Heart right ventricle (tissue), 16 donors: Measurements from ENCODE around the gene FANCG. TPM values are rescaled to one million over a fixed set of nuclear protein-coding genes. Genes with fewer than 3 reads are reported as not detected.

Experiments used
- ATAC-seq, 8 donors: fragments of 200-7000 bp; cut with Tn5 transposase; one replicate each; pipeline ENCODE4 v1.9.1; 2020; ENCODE audit warnings: mild to moderate bottlenecking in 8 of 8, moderate library complexity in 8 of 8, moderate number of reproducible peaks in 1 of 8
- DNase-seq, 2 donors: peaks; one replicate each; pipeline ENCODE4 v3.0.0-alpha.2; 2020
- H3K27ac ChIP-seq, 10 donors: fragments of 200-600 bp; sonication (generic) in 2 of 10; one replicate each; pipeline versions ENCODE4 v1.5.0 to v1.8.0; 2020 to 2022; ENCODE audit warnings: mild to moderate bottlenecking in 3 of 10
- H3K27me3 ChIP-seq, 7 donors: fragments of 200-600 bp; one replicate each; pipeline ENCODE4 v1.8.0; 2021 to 2022; ENCODE audit warnings: mild to moderate bottlenecking in 2 of 7
- H3K36me3 ChIP-seq, 9 donors: fragments of 200-600 bp; sonication (generic) in 1 of 9; one replicate each; pipeline versions ENCODE4 v1.5.0 to v1.8.0; 2020 to 2022; ENCODE audit warnings: mild to moderate bottlenecking in 2 of 9
- H3K4me1 ChIP-seq, 9 donors: fragments of 200-600 bp; sonication (generic) in 1 of 9; one replicate each; pipeline versions ENCODE4 v1.5.0 to v1.8.0; 2020 to 2022; ENCODE audit warnings: mild to moderate bottlenecking in 4 of 9
- H3K4me3 ChIP-seq, 10 donors: fragments of 200-600 bp; sonication (generic) in 2 of 10; one replicate each; pipeline versions ENCODE4 v1.5.0 to v1.8.0; 2020 to 2022; ENCODE audit warnings: mild to moderate bottlenecking in 7 of 10, moderate library complexity in 2 of 10
- H3K9me3 ChIP-seq, 11 donors: fragments of 200-600 bp in 10 of 11; sonication (generic) in 2 of 11; one replicate each; pipeline versions ENCODE4 v1.5.0 to v1.8.0; 2013 to 2022; ENCODE audit warnings: mild to moderate bottlenecking in 2 of 11, control low read depth in 1 of 11, moderate library complexity in 1 of 11
- WGBS, 2 donors: extraction: QIAGEN DNeasy Blood & Tissue Kit; methylation state at CpG; one replicate each; pipeline ENCODE4 v1.1.7; 2013; ENCODE audit warnings: inconsistent platforms in 1 of 2; 5-methylcytosine and 5-hydroxymethylcytosine counted together
- intact Hi-C, 10 donors: fragments of 100-400 bp; cut with DNase I; formaldehyde crosslinking; loops; one replicate each; pipeline versions ENCODE4 v1.11.1 to v1.14.2; 2022
- polyA plus RNA-seq, 2 donors: library from polyadenylated mRNA; stranded (reverse); fragments of 200-250 nt; gene quantifications; one replicate each; pipeline ENCODE4 v1.2.3, GENCODE V29; 2013
- total RNA-seq, 10 donors: library from RNA; stranded (reverse); fragmentation: NEBNext Ultra II Directional in 3 of 10; extraction: Animal tissue kit (Norgen Biotek cat#: 25700) in 3 of 10; gene quantifications; one replicate each; pipeline versions ENCODE4 v1.2.1 to v1.2.4, GENCODE V29; 2021 to 2023
- TF ChIP-seq, protein P1 (sequence below), 9 donors: fragments of 200-600 bp; sonication (generic) in 2 of 9; IDR thresholded peaks; one replicate each; pipeline versions ENCODE4 v1.5.0 to v1.8.0; 2021 to 2022; ENCODE audit warnings: antibody characterized with exemption in 9 of 9, mild to moderate bottlenecking in 5 of 9, moderate library complexity in 1 of 9
- donor health status: Arrhythmogenic right ventricular cardiomyopathy.
- donor health status: ischemic (EF 13 %, LVEDD 7.1; RV severe dilation, severe dysfunction).
- donor health status: healthy with polysubstance abuse.
- donor health status: DM: no; HTN: yes; CAD: no.
- donor health status: DM: no; HTN: no; CAD: no.
- donor health status: ischemic (EF 25% LVEDD 6.9; RV normal size, moderate dysfunction).
- donor health status: ischemic (EF 25% LVEDD 5.7; RV mildly dilated, moderate dysfunction).
- donor health status: healthy.
- donor health status: DM: yes; HTN: yes; CAD: no.
- donor health status: Ischemic cardiomyopathy.
- donor health status: ischemic (EF 35%, LVEDD 5.7; RV mildly dilated, moderate dysfunction).
- donor health status: nonischemic (EF 11% LVEDD 7.7; RV severe dilation, severe dysfunction).
- donor health status: DM: yes; HTN: yes; CAD: no.
- donor health status: PGD.
- donor health status: ischemic (EF 29% LVEDD 5.4; RV normal size, mild dysfunction).
- donor health status: nonischemic (EF 23%, LVEDD 6.1; RV moderate dilation, normal function).

FANCG gene
- total and polyA plus RNA-seq, 12 donors, result 2.6 to 9.8 (median 4.5) TPM

DNA sequence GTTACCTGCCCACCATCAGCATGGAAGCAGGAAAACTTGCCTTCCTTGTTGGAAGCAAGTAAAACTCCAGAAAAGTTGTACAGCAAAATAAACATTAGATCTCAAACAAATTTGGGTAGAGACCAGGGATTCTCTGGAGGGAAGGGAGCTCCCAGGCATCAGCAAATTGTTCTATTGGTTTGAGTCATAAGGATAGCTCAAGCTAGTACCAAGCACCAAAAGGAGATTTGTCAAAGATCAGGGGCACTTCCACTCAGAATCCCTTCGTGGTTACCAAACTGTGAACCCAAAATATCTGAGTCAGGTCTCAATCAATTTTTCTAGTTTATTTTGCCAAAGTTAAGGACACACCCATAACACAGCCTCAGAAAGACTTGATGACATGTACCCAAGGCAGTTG is 52.4 kb downstream of the FANCG start:
- no peaks in the 10 kb centered on the region for H3K27me3 ChIP-seq
- no peak overlapping the region for H3K4me3 ChIP-seq
- TF ChIP-seq, protein P1, sequence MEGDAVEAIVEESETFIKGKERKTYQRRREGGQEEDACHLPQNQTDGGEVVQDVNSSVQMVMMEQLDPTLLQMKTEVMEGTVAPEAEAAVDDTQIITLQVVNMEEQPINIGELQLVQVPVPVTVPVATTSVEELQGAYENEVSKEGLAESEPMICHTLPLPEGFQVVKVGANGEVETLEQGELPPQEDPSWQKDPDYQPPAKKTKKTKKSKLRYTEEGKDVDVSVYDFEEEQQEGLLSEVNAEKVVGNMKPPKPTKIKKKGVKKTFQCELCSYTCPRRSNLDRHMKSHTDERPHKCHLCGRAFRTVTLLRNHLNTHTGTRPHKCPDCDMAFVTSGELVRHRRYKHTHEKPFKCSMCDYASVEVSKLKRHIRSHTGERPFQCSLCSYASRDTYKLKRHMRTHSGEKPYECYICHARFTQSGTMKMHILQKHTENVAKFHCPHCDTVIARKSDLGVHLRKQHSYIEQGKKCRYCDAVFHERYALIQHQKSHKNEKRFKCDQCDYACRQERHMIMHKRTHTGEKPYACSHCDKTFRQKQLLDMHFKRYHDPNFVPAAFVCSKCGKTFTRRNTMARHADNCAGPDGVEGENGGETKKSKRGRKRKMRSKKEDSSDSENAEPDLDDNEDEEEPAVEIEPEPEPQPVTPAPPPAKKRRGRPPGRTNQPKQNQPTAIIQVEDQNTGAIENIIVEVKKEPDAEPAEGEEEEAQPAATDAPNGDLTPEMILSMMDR (IDR thresholded peaks at IDR 0.05), result no peak
- 73 to 80% methylated on average over 1 of the region's 1 CpG for WGBS, 2 donors
- DNase-seq (no peak), ATAC-seq (no peak)
- peak overlapping the region in 1 of 10 donors; percentile 59 for H3K27ac ChIP-seq
- no peaks in the 10 kb centered on the region for H3K9me3 ChIP-seq
- peaks cover 0 to 32% (median 0%) of the 10 kb centered on the region in 9 donors for H3K36me3 ChIP-seq
- intact Hi-C loops, result no loop called here
- H3K4me1 ChIP-seq, result peaks cover 5 to 27% (median 13%) of the 10 kb centered on the region in 9 donors

DNA sequence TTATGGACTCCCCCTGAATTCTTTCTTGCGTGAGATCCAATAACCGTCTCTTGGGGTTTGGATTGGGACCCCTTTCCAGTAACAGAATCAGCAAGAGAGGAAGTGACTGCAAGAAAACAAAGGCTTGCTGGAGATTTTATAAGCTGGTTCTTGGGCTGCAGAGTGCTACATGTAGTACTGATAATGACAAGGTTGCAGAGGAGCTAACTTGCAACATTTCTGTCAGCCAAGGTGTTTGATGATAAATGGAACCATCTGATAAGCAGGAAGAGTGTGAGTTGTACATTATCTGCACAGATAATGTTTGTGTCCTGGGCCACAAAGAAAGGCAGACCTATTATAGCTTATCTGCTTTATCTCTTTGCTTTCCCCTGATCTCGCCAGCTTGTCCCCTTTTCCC is 53.1 kb downstream of the FANCG start:
- H3K4me3 ChIP-seq, result no peak overlapping the region
- peak overlapping the region in 4 of 10 donors; percentile 40 to 74 (median 64) for H3K27ac ChIP-seq
- ATAC-seq (peak in 3 of 8 donors; percentile 23 to 48 (median 37)), DNase-seq (no peak)
- TF ChIP-seq, protein P1 (IDR thresholded peaks at IDR 0.05), result no peak
- 60 to 64% methylated on average over 3 of the region's 3 CpGs for WGBS, 2 donors
- H3K27me3 ChIP-seq, result no peaks in the 10 kb centered on the region
- intact Hi-C loops, result no loop called here
- no peaks in the 10 kb centered on the region for H3K9me3 ChIP-seq
- H3K36me3 ChIP-seq, result peaks cover 0 to 34% (median 0%) of the 10 kb centered on the region in 9 donors
- peaks cover 5 to 27% (median 13%) of the 10 kb centered on the region in 9 donors for H3K4me1 ChIP-seq

Other genes starting within 250 kb of the FANCG start
- gene PHF24, start 121.7 kb downstream of the FANCG start, total RNA-seq, result 1 to 10 TPM in 1 of 10 donors, under 1 TPM in 9; 0.11 to 2.2 (median 0.44) TPM
- under 1 TPM; 0.07 to 0.09 TPM for gene PHF24, start 121.7 kb downstream of the FANCG start, polyA plus RNA-seq
- 100 to 1,000 TPM in 3 of 10 donors, 10 to 100 TPM in 7; 49.0 to 206 (median 85.1) TPM for gene DNAJB5, start 90.2 kb downstream of the FANCG start, total RNA-seq
- gene DNAJB5, start 90.2 kb downstream of the FANCG start, polyA plus RNA-seq, result 100 to 1,000 TPM in 1 of 2 donors, 10 to 100 TPM in 1; 44.0 to 107 TPM
- gene VCP, start 7.3 kb downstream of the FANCG start, total RNA-seq, result 100 to 1,000 TPM; 227 to 385 (median 300) TPM
- gene VCP, start 7.3 kb downstream of the FANCG start, polyA plus RNA-seq, result 100 to 1,000 TPM in 1 of 2 donors, 10 to 100 TPM in 1; 69.9 to 248 TPM
- 10 to 100 TPM in 4 of 10 donors, 1 to 10 TPM in 6; 8.2 to 12.3 (median 9.9) TPM for gene PIGO, start 16.6 kb upstream of the FANCG start, total RNA-seq
- 10 to 100 TPM; 10.6 to 10.7 TPM for gene PIGO, start 16.6 kb upstream of the FANCG start, polyA plus RNA-seq
- gene STOML2, start 23.2 kb upstream of the FANCG start, total RNA-seq, result 100 to 1,000 TPM; 122 to 153 (median 127) TPM
- 100 to 1,000 TPM in 1 of 2 donors, 10 to 100 TPM in 1; 43.7 to 151 TPM for gene STOML2, start 23.2 kb upstream of the FANCG start, polyA plus RNA-seq
- gene ATOSB, start 35.9 kb upstream of the FANCG start, total RNA-seq, result 10 to 100 TPM; 12.2 to 20.3 (median 17.1) TPM
- 10 to 100 TPM; 25.5 to 31.6 TPM for gene ATOSB, start 35.9 kb upstream of the FANCG start, polyA plus RNA-seq
- 10 to 100 TPM; 13.7 to 27.1 (median 19.9) TPM for gene UNC13B, start 82.1 kb upstream of the FANCG start, total RNA-seq
- 10 to 100 TPM; 13.1 to 15.4 TPM for gene UNC13B, start 82.1 kb upstream of the FANCG start, polyA plus RNA-seq